HCT116 (cell line): ENCODE data around the gene MRPS21. TPM values are rescaled to one million over a fixed set of nuclear protein-coding genes. Genes with fewer than 3 reads are reported as not detected.

ENCODE experiments used
- ATAC-seq: fragments of 200-7000 bp; cut with Tn5 transposase; 2 replicates; pipeline ENCODE4 v1.9.1; 2020; ENCODE audit warnings: mild to moderate bottlenecking, moderate library complexity
- BruUV-seq: library from RNA; stranded (reverse); fragments of 400-500 nt; replicated peaks from 2 replicates; lab custom pipeline; 2021; lab: Mats Ljungman, UMichigan
- CTCF ChIA-PET: fragments of 300-600 bp; sonication (Branson Sonifier 250); formaldehyde crosslinking; loops from one replicate; lab custom pipeline; 2021; ENCODE audit warnings: antibody characterized with exemption; lab: Charles Lee
- POLR2A ChIA-PET: fragments of 300-600, 350-600 bp; sonication (Branson Sonifier 250); formaldehyde crosslinking; loops from one replicate; lab custom pipeline; 2021; ENCODE audit warnings: antibody characterized with exemption; lab: Charles Lee
- RAD21 ChIA-PET, 2 experiments: fragments of 300-600 bp; sonication (Branson Sonifier 250); formaldehyde crosslinking; loops; one replicate each; lab custom pipeline; 2023; ENCODE audit warnings: low total read pairs in 2 of 2; ENCODE audit not compliant: uncharacterized antibody in 2 of 2, unreplicated experiment in 2 of 2, low non-redundant PET in 1 of 2; lab: Charles Lee
- DNase-seq: peaks from one replicate; pipeline ENCODE4 v3.0.0-alpha.2; 2010; ENCODE audit warnings: low read depth, low spot score
- H2AFZ ChIP-seq: fragments of 200-600 bp; shearing (Covaris generic), sonication (generic); 2 replicates; pipeline ENCODE4 v1.6.1; 2017; ENCODE audit warnings: low read depth, mixed run types, mixed read lengths, antibody characterized with exemption, low read length; ENCODE audit not compliant: poor library complexity, severe bottlenecking
- H3K27ac ChIP-seq: 2 replicates; pipeline ENCODE4 v1.5.1; 2012; ENCODE audit warnings: low read depth, low read length
- H3K27me3 ChIP-seq: fragments of 200-600 bp; sonication (generic); 2 replicates; pipeline ENCODE4 v1.6.1; 2016; ENCODE audit warnings: mixed run types, low read length, mixed read lengths; ENCODE audit not compliant: insufficient read depth
- H3K36me3 ChIP-seq, 2 experiments: fragments of 200-500 bp in 1 of 2; fragments of 200-600 bp in 1 of 2; sonication (Bioruptor generic) in 1 of 2; sonication (generic) in 1 of 2; 2 replicates each; pipeline versions ENCODE4 v1.5.1 to v1.6.1; 2014 to 2016; ENCODE audit warnings: low read length in 2 of 2, inconsistent platforms in 1 of 2, mixed read lengths in 1 of 2, mixed run types in 1 of 2; ENCODE audit not compliant: insufficient read depth in 2 of 2, control insufficient read depth in 1 of 2
- H3K4me1 ChIP-seq, 2 experiments: fragments of 200-600 bp in 1 of 2; sonication (generic) in 1 of 2; 2 replicates each; pipeline versions ENCODE4 v1.5.1 to v1.6.1; 2012 to 2017; ENCODE audit warnings: low read length in 2 of 2, inconsistent platforms in 1 of 2, mild to moderate bottlenecking in 1 of 2, mixed read lengths in 1 of 2, mixed run types in 1 of 2, moderate library complexity in 1 of 2; ENCODE audit not compliant: insufficient read depth in 2 of 2, control insufficient read depth in 1 of 2
- H3K4me2 ChIP-seq: fragments of 200-600 bp; sonication (generic); 2 replicates; pipeline ENCODE4 v1.6.1; 2017; ENCODE audit warnings: mixed run types, low read length, mixed read lengths
- H3K4me3 ChIP-seq, 2 experiments: fragments of 200-600 bp in 1 of 2; sonication (generic) in 1 of 2; replicated peaks in 1 of 2; 2 replicates each; pipeline ENCODE4 v1.5.1; 2011 to 2016; ENCODE audit warnings: low read length in 2 of 2, control low read depth in 1 of 2, low read depth in 1 of 2, mild to moderate bottlenecking in 1 of 2, mixed read lengths in 1 of 2, mixed run types in 1 of 2
- H3K79me2 ChIP-seq: fragments of 200-600 bp; sonication (generic); 2 replicates; pipeline ENCODE4 v1.6.1; 2017; ENCODE audit warnings: mild to moderate bottlenecking, mixed run types, low read length, moderate library complexity, mixed read lengths; ENCODE audit not compliant: insufficient read depth
- H3K9ac ChIP-seq: fragments of 200-600 bp; sonication (generic); 2 replicates; pipeline ENCODE4 v1.6.1; 2016; ENCODE audit warnings: low read length, mixed read lengths
- H3K9me2 ChIP-seq: fragments of 200-600 bp; sonication (generic), shearing (Covaris generic); 2 replicates; pipeline ENCODE4 v1.6.1; 2017; ENCODE audit warnings: mixed run types, mild to moderate bottlenecking, moderate library complexity; ENCODE audit not compliant: insufficient read depth
- H3K9me3 ChIP-seq, 2 experiments: fragments of 200-500 bp in 1 of 2; fragments of 200-600 bp in 1 of 2; sonication (Bioruptor generic) in 1 of 2; sonication (generic) in 1 of 2; 2 replicates each; pipeline ENCODE4 v1.6.1; 2014 to 2017; ENCODE audit warnings: low read length in 2 of 2, mixed read lengths in 2 of 2, inconsistent platforms in 1 of 2, low read depth in 1 of 2, mild to moderate bottlenecking in 1 of 2, mixed run types in 1 of 2, moderate library complexity in 1 of 2; ENCODE audit not compliant: control insufficient read depth in 1 of 2, insufficient read depth in 1 of 2
- H4K20me1 ChIP-seq: fragments of 200-600 bp; sonication (generic), shearing (Covaris generic); 2 replicates; pipeline ENCODE4 v1.6.1; 2017; ENCODE audit warnings: mixed run types, mild to moderate bottlenecking, moderate library complexity; ENCODE audit not compliant: insufficient read depth
- ATF3 ChIP-seq: IDR thresholded peaks from 2 replicates; pipeline ENCODE4 v1.6.1; 2012
- CEBPB ChIP-seq: IDR thresholded peaks from 2 replicates; pipeline ENCODE4 v1.6.1; 2012; ENCODE audit warnings: low read depth
- ELF1 ChIP-seq: IDR thresholded peaks from 2 replicates; pipeline ENCODE4 v1.6.1; 2012; ENCODE audit warnings: low read depth, borderline replicate concordance
- EZH2 ChIP-seq: fragments of 200-600 bp; sonication (generic); IDR thresholded peaks from 2 replicates; pipeline ENCODE4 v1.6.1; 2017; ENCODE audit warnings: antibody characterized with exemption, mixed run types
- EZH2phosphoT487 ChIP-seq: fragments of 200-600 bp; IDR thresholded peaks from 2 replicates; pipeline ENCODE4 v1.6.1; 2018; ENCODE audit warnings: antibody characterized with exemption, borderline replicate concordance
- FOSL1 ChIP-seq: IDR thresholded peaks from 2 replicates; pipeline ENCODE4 v1.6.1; 2012; ENCODE audit warnings: low read depth
- JUND ChIP-seq: IDR thresholded peaks from 2 replicates; pipeline ENCODE4 v1.6.1; 2012
- POLR2AphosphoS5 ChIP-seq: IDR thresholded peaks from 2 replicates; pipeline ENCODE4 v1.6.1; 2011; ENCODE audit warnings: mild to moderate bottlenecking, low read depth, low read length, moderate library complexity
- RAD21 ChIP-seq: IDR thresholded peaks from 2 replicates; pipeline ENCODE4 v1.6.1; 2012; ENCODE audit warnings: low read depth, mild to moderate bottlenecking
- SIN3A ChIP-seq: IDR thresholded peaks from 2 replicates; pipeline ENCODE4 v1.6.1; 2012; ENCODE audit warnings: low read depth
- SP1 ChIP-seq: IDR thresholded peaks from 2 replicates; pipeline ENCODE4 v1.6.1; 2012; ENCODE audit warnings: low read depth
- SRF ChIP-seq: IDR thresholded peaks from 2 replicates; pipeline ENCODE4 v1.6.1; 2012; ENCODE audit warnings: low read depth
- TCF7L2 ChIP-seq: IDR thresholded peaks from 2 replicates; pipeline ENCODE4 v1.7.0; 2011; ENCODE audit warnings: borderline replicate concordance, inconsistent platforms; ENCODE audit not compliant: insufficient read depth, insufficient read length; ENCODE audit errors: extremely low read depth
- YY1 ChIP-seq: IDR thresholded peaks from 2 replicates; pipeline ENCODE4 v1.6.1; 2011; ENCODE audit warnings: low read length, low read depth, moderate library complexity, mild to moderate bottlenecking; ENCODE audit not compliant: insufficient replicate concordance; ENCODE audit errors: extremely low read depth
- ZBTB33 ChIP-seq: IDR thresholded peaks from 2 replicates; pipeline ENCODE4 v1.6.1; 2011; ENCODE audit warnings: mild to moderate bottlenecking, low read length, moderate library complexity; ENCODE audit not compliant: insufficient replicate concordance; ENCODE audit errors: extremely low read depth
- ZFX ChIP-seq: fragments of 450-650 bp; IDR thresholded peaks from 2 replicates; pipeline ENCODE4 v1.6.1; 2017
- ZNF274 ChIP-seq: fragments of 200-500 bp; sonication (Bioruptor generic); IDR thresholded peaks from 2 replicates; pipeline ENCODE4 v1.6.1; 2014; ENCODE audit warnings: mild to moderate bottlenecking, low read depth, low read length, inconsistent platforms
- intact Hi-C: fragments of 100-400 bp; cut with micrococcal nuclease; formaldehyde crosslinking; loops from 2 replicates; pipeline ENCODE4 v1.10.0; 2022
- total RNA-seq: library from RNA; stranded (reverse); gene quantifications from one replicate; pipeline ENCODE4 v1.2.1, GENCODE V29; 2021; ENCODE audit not compliant: unreplicated experiment
- TF ChIP-seq, protein P1 (sequence below): IDR thresholded peaks from 2 replicates; pipeline ENCODE4 v1.6.1; 2012
- TF ChIP-seq, protein P2 (sequence below), 3 experiments: fragments of 200-600 bp in 1 of 3; sonication (generic) in 1 of 3; IDR thresholded peaks in 2 of 3; conservative IDR thresholded peaks in 1 of 3; 2 replicates each; pipeline ENCODE4 v1.5.1; 2012 to 2017; ENCODE audit warnings: low read depth in 2 of 3, low read length in 2 of 3, antibody characterized with exemption in 1 of 3, borderline replicate concordance in 1 of 3, control low read depth in 1 of 3, mild to moderate bottlenecking in 1 of 3, mixed read lengths in 1 of 3, mixed run types in 1 of 3, moderate library complexity in 1 of 3; ENCODE audit not compliant: insufficient read depth in 1 of 3
- TF ChIP-seq, protein P3 (sequence below): IDR thresholded peaks from 2 replicates; pipeline ENCODE4 v1.6.1; 2012; ENCODE audit warnings: low read depth

The MRPS21 gene
- total RNA-seq, 1 experiment from 2014 or later, result 96.9 TPM

DNA sequence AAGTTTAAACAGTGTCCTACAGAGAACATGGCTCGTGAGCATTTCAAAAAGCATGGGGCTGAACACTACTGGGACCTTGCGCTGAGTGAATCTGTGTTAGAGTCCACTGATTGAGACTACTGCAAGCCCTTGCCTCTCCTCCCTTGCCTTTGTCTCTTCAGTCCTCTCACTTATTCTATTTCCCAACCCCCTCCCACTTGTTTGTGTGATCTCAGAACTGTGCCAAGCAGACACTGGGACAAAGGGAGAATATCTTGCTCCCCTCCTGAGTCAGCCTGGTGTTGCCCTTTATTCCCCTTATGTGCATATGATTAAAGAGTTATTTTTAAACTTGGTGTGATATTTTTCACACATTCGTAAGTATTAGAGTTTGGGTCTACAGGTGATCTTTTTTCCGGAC, 59.2 kb downstream of the MRPS21 start:
- H4K20me1 ChIP-seq, result no peaks in the 10 kb centered on the region; the same call in 1 of the 2 replicates
- no peaks in the 10 kb centered on the region; the same call in 1 of the 2 replicates for H3K79me2 ChIP-seq
- TF ChIP-seq ATF3 (no peak), SIN3A (no peak), ZBTB33 (no peak), SRF (no peak), POLR2AphosphoS5 (no peak), ELF1 (no peak), EZH2 (no peak), ZFX (no peak), JUND (no peak), EZH2phosphoT487 (no peak), FOSL1 (no peak), TCF7L2 (no peak), RAD21 (no peak), YY1 (no peak), SP1 (no peak), CEBPB (no peak), ZNF274 (no peak)
- TF ChIP-seq, protein P1, sequence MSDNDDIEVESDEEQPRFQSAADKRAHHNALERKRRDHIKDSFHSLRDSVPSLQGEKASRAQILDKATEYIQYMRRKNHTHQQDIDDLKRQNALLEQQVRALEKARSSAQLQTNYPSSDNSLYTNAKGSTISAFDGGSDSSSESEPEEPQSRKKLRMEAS, result no peak
- TF ChIP-seq, protein P2, sequence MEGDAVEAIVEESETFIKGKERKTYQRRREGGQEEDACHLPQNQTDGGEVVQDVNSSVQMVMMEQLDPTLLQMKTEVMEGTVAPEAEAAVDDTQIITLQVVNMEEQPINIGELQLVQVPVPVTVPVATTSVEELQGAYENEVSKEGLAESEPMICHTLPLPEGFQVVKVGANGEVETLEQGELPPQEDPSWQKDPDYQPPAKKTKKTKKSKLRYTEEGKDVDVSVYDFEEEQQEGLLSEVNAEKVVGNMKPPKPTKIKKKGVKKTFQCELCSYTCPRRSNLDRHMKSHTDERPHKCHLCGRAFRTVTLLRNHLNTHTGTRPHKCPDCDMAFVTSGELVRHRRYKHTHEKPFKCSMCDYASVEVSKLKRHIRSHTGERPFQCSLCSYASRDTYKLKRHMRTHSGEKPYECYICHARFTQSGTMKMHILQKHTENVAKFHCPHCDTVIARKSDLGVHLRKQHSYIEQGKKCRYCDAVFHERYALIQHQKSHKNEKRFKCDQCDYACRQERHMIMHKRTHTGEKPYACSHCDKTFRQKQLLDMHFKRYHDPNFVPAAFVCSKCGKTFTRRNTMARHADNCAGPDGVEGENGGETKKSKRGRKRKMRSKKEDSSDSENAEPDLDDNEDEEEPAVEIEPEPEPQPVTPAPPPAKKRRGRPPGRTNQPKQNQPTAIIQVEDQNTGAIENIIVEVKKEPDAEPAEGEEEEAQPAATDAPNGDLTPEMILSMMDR (IDR thresholded peaks at IDR 0.05 in 2 of 3, conservative IDR thresholded peaks at IDR 0.05 in 1 of 3; ENCODE audit: borderline replicate concordance in 1 of 3, insufficient read depth in 1 of 3, low read depth in 2 of 3, low read length in 2 of 3), result no peak
- TF ChIP-seq, protein P3, sequence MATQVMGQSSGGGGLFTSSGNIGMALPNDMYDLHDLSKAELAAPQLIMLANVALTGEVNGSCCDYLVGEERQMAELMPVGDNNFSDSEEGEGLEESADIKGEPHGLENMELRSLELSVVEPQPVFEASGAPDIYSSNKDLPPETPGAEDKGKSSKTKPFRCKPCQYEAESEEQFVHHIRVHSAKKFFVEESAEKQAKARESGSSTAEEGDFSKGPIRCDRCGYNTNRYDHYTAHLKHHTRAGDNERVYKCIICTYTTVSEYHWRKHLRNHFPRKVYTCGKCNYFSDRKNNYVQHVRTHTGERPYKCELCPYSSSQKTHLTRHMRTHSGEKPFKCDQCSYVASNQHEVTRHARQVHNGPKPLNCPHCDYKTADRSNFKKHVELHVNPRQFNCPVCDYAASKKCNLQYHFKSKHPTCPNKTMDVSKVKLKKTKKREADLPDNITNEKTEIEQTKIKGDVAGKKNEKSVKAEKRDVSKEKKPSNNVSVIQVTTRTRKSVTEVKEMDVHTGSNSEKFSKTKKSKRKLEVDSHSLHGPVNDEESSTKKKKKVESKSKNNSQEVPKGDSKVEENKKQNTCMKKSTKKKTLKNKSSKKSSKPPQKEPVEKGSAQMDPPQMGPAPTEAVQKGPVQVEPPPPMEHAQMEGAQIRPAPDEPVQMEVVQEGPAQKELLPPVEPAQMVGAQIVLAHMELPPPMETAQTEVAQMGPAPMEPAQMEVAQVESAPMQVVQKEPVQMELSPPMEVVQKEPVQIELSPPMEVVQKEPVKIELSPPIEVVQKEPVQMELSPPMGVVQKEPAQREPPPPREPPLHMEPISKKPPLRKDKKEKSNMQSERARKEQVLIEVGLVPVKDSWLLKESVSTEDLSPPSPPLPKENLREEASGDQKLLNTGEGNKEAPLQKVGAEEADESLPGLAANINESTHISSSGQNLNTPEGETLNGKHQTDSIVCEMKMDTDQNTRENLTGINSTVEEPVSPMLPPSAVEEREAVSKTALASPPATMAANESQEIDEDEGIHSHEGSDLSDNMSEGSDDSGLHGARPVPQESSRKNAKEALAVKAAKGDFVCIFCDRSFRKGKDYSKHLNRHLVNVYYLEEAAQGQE, result no peak
- H3K9me3 ChIP-seq, result no peaks in the 10 kb centered on the region
- no TSS peak for BruUV-seq
- ChIA-PET POLR2A (no interaction called here), CTCF (no interaction called here), RAD21 (no interaction called here)
- no peak for DNase-seq
- no peak overlapping the region for H3K27ac ChIP-seq
- H3K4me3 ChIP-seq, result no peak overlapping the region
- intact Hi-C loops, result no loop called here
- no peak overlapping the region for H3K4me2 ChIP-seq
- H3K9ac ChIP-seq, result no peak overlapping the region
- no peaks in the 10 kb centered on the region for H3K27me3 ChIP-seq
- peaks cover 9 to 34% of the 10 kb centered on the region in 2 experiments for H3K36me3 ChIP-seq
- no peaks in the 10 kb centered on the region for H3K4me1 ChIP-seq
- no peak for ATAC-seq
- H2AFZ ChIP-seq, result no peak overlapping the region
- no peaks in the 10 kb centered on the region for H3K9me2 ChIP-seq
